ENCODE measurements around the gene ACSS1.

ACSS1 gene

GRCh38 chr20:25063546-25063945, 5.6 kb upstream of the ACSS1 start:
- Histone ChIP-seq H3K18ac (ENCODE audit: low read length) (no peak overlapping the region), H3K4ac (ENCODE audit: low read depth, low read length) (no peak overlapping the region), H3K9me3 (ENCODE audit: insufficient read depth, low read depth, low read length) (peaks cover 16% of the 10 kb centered on the region), H3K9ac (ENCODE audit: low read length) (no peak overlapping the region), H4K12ac (ENCODE audit: low read depth, low read length) (no peak overlapping the region), H2BK120ac (ENCODE audit: insufficient read depth, low read length, poor library complexity) (no peak overlapping the region), H3K4me2 (ENCODE audit: low read length) (no peak overlapping the region), H2BK12ac (ENCODE audit: low read length) (no peak overlapping the region), H2AFZ (ENCODE audit: insufficient read depth, low read length, poor library complexity) (no peak overlapping the region), H3K4me3 (ENCODE audit: low read depth, low read length) (no peak overlapping the region), H3K79me1 (ENCODE audit: low read length) (no peaks in the 10 kb centered on the region), H2BK5ac (ENCODE audit: low read depth, low read length, poor library complexity) (no peak overlapping the region), H3K36me3 (ENCODE audit: control insufficient read depth in 1 of 2, insufficient read depth in 2 of 2, low read length in 2 of 2) (no peaks in the 10 kb centered on the region), H4K91ac (ENCODE audit: low read depth, low read length) (no peak overlapping the region), H3K14ac (ENCODE audit: low read length) (no peak overlapping the region), H3K23ac (ENCODE audit: low read length) (no peak overlapping the region), H3K4me1 (ENCODE audit: control insufficient read depth in 1 of 2, insufficient read depth in 2 of 2, low read length in 2 of 2) (no peaks in the 10 kb centered on the region), H3K79me2 (ENCODE audit: control insufficient read depth, insufficient read depth, low read length, poor library complexity) (no peaks in the 10 kb centered on the region), H4K8ac (ENCODE audit: low read depth, low read length) (no peak overlapping the region), H3K27me3 (ENCODE audit: insufficient read depth, low read length) (peaks cover 25% of the 10 kb centered on the region), H3K27ac (ENCODE audit: low read depth, low read length) (no peak overlapping the region), H2AK5ac (ENCODE audit: low read length) (no peak overlapping the region)
- no peak for DNase-seq
- no CpG with 5 or more reads among the region's 11 CpGs for WGBS (ENCODE audit: extremely low coverage, insufficient coverage, insufficient read length)

GRCh38 chr20:25062841-25063240, 4.9 kb upstream of the ACSS1 start:
- Histone ChIP-seq H2AFZ (ENCODE audit: insufficient read depth, low read length, poor library complexity) (no peak overlapping the region), H3K27me3 (ENCODE audit: insufficient read depth, low read length) (peaks cover 33% of the 10 kb centered on the region), H3K4me2 (ENCODE audit: low read length) (no peak overlapping the region), H2BK120ac (ENCODE audit: insufficient read depth, low read length, poor library complexity) (no peak overlapping the region), H3K79me2 (ENCODE audit: control insufficient read depth, insufficient read depth, low read length, poor library complexity) (no peaks in the 10 kb centered on the region), H3K23ac (ENCODE audit: low read length) (no peak overlapping the region), H3K79me1 (ENCODE audit: low read length) (no peaks in the 10 kb centered on the region), H3K14ac (ENCODE audit: low read length) (no peak overlapping the region), H4K12ac (ENCODE audit: low read depth, low read length) (no peak overlapping the region), H3K9me3 (ENCODE audit: insufficient read depth, low read depth, low read length) (peaks cover 15% of the 10 kb centered on the region), H3K27ac (ENCODE audit: low read depth, low read length) (no peak overlapping the region), H3K4ac (ENCODE audit: low read depth, low read length) (no peak overlapping the region), H2AK5ac (ENCODE audit: low read length) (no peak overlapping the region), H4K8ac (ENCODE audit: low read depth, low read length) (no peak overlapping the region), H3K9ac (ENCODE audit: low read length) (no peak overlapping the region), H2BK12ac (ENCODE audit: low read length) (no peak overlapping the region), H2BK5ac (ENCODE audit: low read depth, low read length, poor library complexity) (no peak overlapping the region), H3K4me3 (ENCODE audit: low read depth, low read length) (no peak overlapping the region), H3K4me1 (ENCODE audit: control insufficient read depth in 1 of 2, insufficient read depth in 2 of 2, low read length in 2 of 2) (no peaks in the 10 kb centered on the region), H3K18ac (ENCODE audit: low read length) (no peak overlapping the region), H4K91ac (ENCODE audit: low read depth, low read length) (no peak overlapping the region), H3K36me3 (ENCODE audit: control insufficient read depth in 1 of 2, insufficient read depth in 2 of 2, low read length in 2 of 2) (no peaks in the 10 kb centered on the region)
- no peak for DNase-seq
- no CpG with 5 or more reads among the region's 7 CpGs for WGBS (ENCODE audit: extremely low coverage, insufficient coverage, insufficient read length)

GRCh38 chr20:25061821-25062530, 4.0 kb upstream of the ACSS1 start:
- DNase-seq: no peak
- H3K9me3 ChIP-seq (ENCODE audit: insufficient read depth, low read depth, low read length): peaks cover 7% of the 10 kb centered on the region
- no peak overlapping the region for H2AFZ ChIP-seq (ENCODE audit: insufficient read depth, low read length, poor library complexity)
- no peak overlapping the region for H2BK12ac ChIP-seq (ENCODE audit: low read length)
- H3K9ac ChIP-seq (ENCODE audit: low read length): no peak overlapping the region
- no peaks in the 10 kb centered on the region for H3K79me1 ChIP-seq (ENCODE audit: low read length)
- H4K12ac ChIP-seq (ENCODE audit: low read depth, low read length): no peak overlapping the region
- H3K14ac ChIP-seq (ENCODE audit: low read length): no peak overlapping the region
- no peak overlapping the region for H4K8ac ChIP-seq (ENCODE audit: low read depth, low read length)
- no CpG with 5 or more reads among the region's 15 CpGs for WGBS (ENCODE audit: extremely low coverage, insufficient coverage, insufficient read length)
- H3K36me3 ChIP-seq (ENCODE audit: control insufficient read depth in 1 of 2, insufficient read depth in 2 of 2, low read length in 2 of 2): no peaks in the 10 kb centered on the region
- no peak overlapping the region for H3K27ac ChIP-seq (ENCODE audit: low read depth, low read length)
- H3K4me1 ChIP-seq (ENCODE audit: control insufficient read depth in 1 of 2, insufficient read depth in 2 of 2, low read length in 2 of 2): peaks cover 4 to 8% of the 10 kb centered on the region in 2 experiments
- H3K4me2 ChIP-seq (ENCODE audit: low read length): no peak overlapping the region
- no peak overlapping the region for H2BK5ac ChIP-seq (ENCODE audit: low read depth, low read length, poor library complexity)
- H3K18ac ChIP-seq (ENCODE audit: low read length): no peak overlapping the region
- no peak overlapping the region for H3K23ac ChIP-seq (ENCODE audit: low read length)
- no peak overlapping the region for H3K4ac ChIP-seq (ENCODE audit: low read depth, low read length)
- H3K27me3 ChIP-seq (ENCODE audit: insufficient read depth, low read length): peaks cover 41% of the 10 kb centered on the region
- H2BK120ac ChIP-seq (ENCODE audit: insufficient read depth, low read length, poor library complexity): no peak overlapping the region
- no peak overlapping the region for H3K4me3 ChIP-seq (ENCODE audit: low read depth, low read length)
- H3K79me2 ChIP-seq (ENCODE audit: control insufficient read depth, insufficient read depth, low read length, poor library complexity): no peaks in the 10 kb centered on the region
- H2AK5ac ChIP-seq (ENCODE audit: low read length): no peak overlapping the region
- H4K91ac ChIP-seq (ENCODE audit: low read depth, low read length): no peak overlapping the region

- no peak for DNase-seq
Measured at GRCh38 chr20:25061103-25061799, 3.3 kb upstream of the ACSS1 start.

More at GRCh38 chr20:25061103-25061799, 3.3 kb upstream of the ACSS1 start:
- Histone ChIP-seq H3K4me2 (ENCODE audit: low read length) (no peak overlapping the region), H4K12ac (ENCODE audit: low read depth, low read length) (no peak overlapping the region), H3K4me3 (ENCODE audit: low read depth, low read length) (no peak overlapping the region), H3K23ac (ENCODE audit: low read length) (no peak overlapping the region), H4K91ac (ENCODE audit: low read depth, low read length) (no peak overlapping the region), H3K27me3 (ENCODE audit: insufficient read depth, low read length) (peaks cover 47% of the 10 kb centered on the region), H2AK5ac (ENCODE audit: low read length) (no peak overlapping the region), H3K9me3 (ENCODE audit: insufficient read depth, low read depth, low read length) (peaks cover 6% of the 10 kb centered on the region), H3K14ac (ENCODE audit: low read length) (no peak overlapping the region), H2BK5ac (ENCODE audit: low read depth, low read length, poor library complexity) (no peak overlapping the region), H3K36me3 (ENCODE audit: control insufficient read depth in 1 of 2, insufficient read depth in 2 of 2, low read length in 2 of 2) (no peaks in the 10 kb centered on the region), H3K18ac (ENCODE audit: low read length) (no peak overlapping the region), H3K79me2 (ENCODE audit: control insufficient read depth, insufficient read depth, low read length, poor library complexity) (no peaks in the 10 kb centered on the region), H4K8ac (ENCODE audit: low read depth, low read length) (no peak overlapping the region), H3K9ac (ENCODE audit: low read length) (no peak overlapping the region), H3K27ac (ENCODE audit: low read depth, low read length) (no peak overlapping the region), H2AFZ (ENCODE audit: insufficient read depth, low read length, poor library complexity) (no peak overlapping the region), H3K4ac (ENCODE audit: low read depth, low read length) (no peak overlapping the region), H2BK120ac (ENCODE audit: insufficient read depth, low read length, poor library complexity) (no peak overlapping the region), H3K79me1 (ENCODE audit: low read length) (no peaks in the 10 kb centered on the region), H3K4me1 (ENCODE audit: control insufficient read depth in 1 of 2, insufficient read depth in 2 of 2, low read length in 2 of 2) (peaks cover 4 to 8% of the 10 kb centered on the region in 2 experiments), H2BK12ac (ENCODE audit: low read length) (no peak overlapping the region)
- no CpG with 5 or more reads among the region's 7 CpGs for WGBS (ENCODE audit: extremely low coverage, insufficient coverage, insufficient read length)
